ENCODE measurements around the gene SPRYD3.

Gene SPRYD3

DNA sequence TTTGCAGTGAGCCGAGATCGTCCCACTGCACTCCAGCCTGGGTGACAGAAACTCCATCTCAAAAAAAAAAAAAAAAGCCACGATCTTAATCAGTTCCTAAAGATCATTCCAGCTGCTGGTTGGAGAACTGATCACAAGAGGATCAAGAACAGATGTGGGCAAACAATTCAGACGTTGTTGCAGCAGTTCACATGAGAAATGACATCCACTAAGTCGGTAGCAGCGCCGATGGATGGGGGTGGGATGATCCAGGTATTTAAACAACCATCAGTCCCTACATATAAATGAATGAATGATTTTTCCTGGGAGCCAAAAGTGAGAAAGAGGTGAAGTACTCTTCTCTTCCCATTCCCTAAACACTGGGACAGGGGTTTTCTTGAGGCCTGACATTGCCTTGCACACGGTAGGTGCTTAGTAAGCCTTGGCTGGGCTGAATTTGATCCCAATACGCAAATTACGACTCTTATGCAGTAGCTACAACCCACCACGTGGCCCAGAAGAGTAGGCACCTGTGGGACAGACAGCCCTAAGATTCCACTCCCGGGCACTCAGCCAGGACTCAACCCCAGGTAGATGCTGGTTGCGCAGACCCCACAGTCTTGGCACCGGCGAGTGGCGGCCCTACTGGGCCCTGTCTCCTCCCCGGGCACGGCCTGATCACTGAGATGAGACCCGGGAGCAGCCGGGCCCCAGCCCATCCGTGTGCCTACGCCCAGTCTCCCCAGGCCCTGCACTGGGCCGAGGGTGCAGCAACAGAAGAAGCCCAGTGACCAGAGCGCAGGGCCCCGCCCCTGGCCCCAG lies 565 bp downstream of the SPRYD3 start:
- Histone ChIP-seq H3K4me1 (peaks cover 21% of the 10 kb centered on the region), H3K9me3 (no peaks in the 10 kb centered on the region), H3K27me3 (no peaks in the 10 kb centered on the region), H3K4me3 (peak overlapping the region; percentile 82), H3K27ac (peak overlapping the region; percentile 84), H3K4me2 (peak overlapping the region; percentile 86), H3K9ac (peak overlapping the region; percentile 86), H4K20me1 (no peaks in the 10 kb centered on the region), H3K36me3 (peaks cover 41% of the 10 kb centered on the region)
- TF ChIP-seq Cebpa-rat (IDR thresholded peaks at IDR 0.05) = no peak

GRCh38 chr12:53077030-53077429 lies 2.2 kb downstream of the SPRYD3 start:
- H3K9me3 ChIP-seq = no peaks in the 10 kb centered on the region
- peaks cover 41% of the 10 kb centered on the region for H3K36me3 ChIP-seq
- no peaks in the 10 kb centered on the region for H4K20me1 ChIP-seq
- H3K4me1 ChIP-seq = peaks cover 31% of the 10 kb centered on the region
- no peak for TF ChIP-seq Cebpa-rat (IDR thresholded peaks at IDR 0.05)
- no peak overlapping the region for H3K4me3 ChIP-seq
- no peak overlapping the region for H3K9ac ChIP-seq
- no peaks in the 10 kb centered on the region for H3K27me3 ChIP-seq
- H3K27ac ChIP-seq = no peak overlapping the region
- H3K4me2 ChIP-seq = no peak overlapping the region

DNA sequence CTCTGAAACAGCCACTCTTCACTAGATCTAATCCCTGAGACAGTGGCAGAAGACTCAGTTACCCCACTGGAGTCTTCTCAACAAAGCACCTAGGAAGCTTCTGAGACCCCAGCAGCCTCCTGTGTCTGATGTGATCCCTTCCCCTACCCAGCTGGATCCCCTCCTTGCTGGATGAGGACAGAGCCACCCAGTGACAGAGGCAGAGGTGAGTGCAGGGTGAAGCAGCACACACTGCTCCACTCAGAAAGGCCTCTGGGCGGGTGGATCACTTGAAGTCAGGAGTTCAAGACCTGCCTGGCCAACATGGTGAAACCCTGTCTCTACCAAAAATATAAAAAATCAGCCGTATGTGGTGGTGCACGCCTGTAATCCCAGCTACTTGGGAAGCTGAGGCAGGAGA lies 2.7 kb downstream of the SPRYD3 start:
- H4K20me1 ChIP-seq = no peaks in the 10 kb centered on the region
- no peak overlapping the region for H3K9ac ChIP-seq
- no peak overlapping the region for H3K4me2 ChIP-seq
- no peaks in the 10 kb centered on the region for H3K27me3 ChIP-seq
- peaks cover 44% of the 10 kb centered on the region for H3K36me3 ChIP-seq
- no peaks in the 10 kb centered on the region for H3K9me3 ChIP-seq
- no peak overlapping the region for H3K27ac ChIP-seq
- H3K4me3 ChIP-seq = no peak overlapping the region
- no peak for TF ChIP-seq Cebpa-rat (IDR thresholded peaks at IDR 0.05)
- H3K4me1 ChIP-seq = peaks cover 36% of the 10 kb centered on the region

GRCh38 chr12:53074999-53075370 lies 4.2 kb downstream of the SPRYD3 start:
- H3K27me3 ChIP-seq = no peaks in the 10 kb centered on the region
- TF ChIP-seq Cebpa-rat (IDR thresholded peaks at IDR 0.05) = no peak
- H3K9me3 ChIP-seq = no peaks in the 10 kb centered on the region
- H3K4me3 ChIP-seq = no peak overlapping the region
- peaks cover 41% of the 10 kb centered on the region for H3K4me1 ChIP-seq
- H3K27ac ChIP-seq = no peak overlapping the region
- H3K9ac ChIP-seq = no peak overlapping the region
- no peaks in the 10 kb centered on the region for H4K20me1 ChIP-seq
- H3K4me2 ChIP-seq = no peak overlapping the region
- H3K36me3 ChIP-seq = peaks cover 59% of the 10 kb centered on the region

DNA sequence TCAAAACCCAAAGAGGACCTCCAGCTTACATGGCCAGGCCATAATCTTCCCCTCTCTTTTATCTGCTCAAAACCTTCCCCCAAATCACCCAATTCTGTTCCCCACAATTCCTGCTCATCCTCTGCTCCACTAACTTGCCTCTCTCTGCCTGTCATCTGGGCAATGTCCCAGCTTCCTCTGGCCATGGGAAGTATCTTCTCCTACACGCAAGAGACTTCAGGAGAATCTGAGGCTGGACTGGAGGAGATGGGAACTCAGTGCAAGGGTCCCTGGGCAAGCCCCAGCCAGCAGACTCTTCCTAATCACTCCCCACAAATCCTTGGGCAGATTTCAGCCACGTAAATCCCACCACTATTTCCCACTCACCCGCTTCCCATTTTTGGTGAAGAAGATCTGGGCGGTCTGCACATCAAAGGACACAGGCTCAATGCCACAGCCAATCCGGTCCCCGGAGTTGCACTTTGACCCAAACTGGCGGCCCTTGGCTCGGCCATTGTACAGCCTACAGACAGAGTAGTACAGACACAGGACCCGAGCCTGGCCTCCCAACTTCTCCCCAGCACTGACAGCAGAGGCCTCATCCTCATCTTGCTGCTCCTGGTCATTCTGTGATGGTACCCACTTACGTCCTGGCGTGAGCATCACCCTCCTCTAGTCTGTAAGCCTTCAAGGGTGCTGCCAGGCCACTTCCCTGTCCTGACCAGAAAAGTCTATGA lies 4.7 kb downstream of the SPRYD3 start:
- H3K27ac ChIP-seq = no peak overlapping the region
- H3K9ac ChIP-seq = no peak overlapping the region
- H3K4me2 ChIP-seq = no peak overlapping the region
- TF ChIP-seq Cebpa-rat (IDR thresholded peaks at IDR 0.05) = no peak
- no peaks in the 10 kb centered on the region for H4K20me1 ChIP-seq
- no peaks in the 10 kb centered on the region for H3K27me3 ChIP-seq
- peaks cover 36% of the 10 kb centered on the region for H3K4me1 ChIP-seq
- H3K36me3 ChIP-seq = peaks cover 64% of the 10 kb centered on the region
- H3K9me3 ChIP-seq = no peaks in the 10 kb centered on the region
- H3K4me3 ChIP-seq = no peak overlapping the region

DNA sequence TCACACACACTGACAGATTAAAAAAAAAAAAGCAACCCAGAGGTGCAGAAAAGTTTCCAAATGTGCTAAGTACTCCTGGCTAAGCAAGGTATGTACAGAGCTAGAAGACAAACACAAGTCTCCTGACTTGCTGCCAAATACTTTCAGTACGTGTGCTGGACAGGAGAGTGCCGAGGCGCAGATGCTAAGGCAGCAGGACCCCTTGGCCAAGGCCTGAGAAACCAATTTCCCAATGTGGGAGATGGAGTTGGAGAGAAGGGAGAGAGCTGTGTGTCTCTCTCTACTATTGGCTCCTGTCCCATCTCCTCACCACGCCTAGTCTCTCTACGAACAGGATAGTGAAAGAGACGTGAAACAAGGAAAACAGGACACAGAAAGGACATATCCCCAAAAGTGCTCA lies 5.3 kb downstream of the SPRYD3 start:
- Histone ChIP-seq H3K4me2 (no peak overlapping the region), H3K4me3 (no peak overlapping the region), H3K27ac (no peak overlapping the region), H3K9ac (no peak overlapping the region), H3K36me3 (peaks cover 67% of the 10 kb centered on the region), H3K27me3 (no peaks in the 10 kb centered on the region), H3K4me1 (peaks cover 36% of the 10 kb centered on the region), H3K9me3 (no peaks in the 10 kb centered on the region), H4K20me1 (no peaks in the 10 kb centered on the region)
- TF ChIP-seq Cebpa-rat (IDR thresholded peaks at IDR 0.05) = no peak

DNA sequence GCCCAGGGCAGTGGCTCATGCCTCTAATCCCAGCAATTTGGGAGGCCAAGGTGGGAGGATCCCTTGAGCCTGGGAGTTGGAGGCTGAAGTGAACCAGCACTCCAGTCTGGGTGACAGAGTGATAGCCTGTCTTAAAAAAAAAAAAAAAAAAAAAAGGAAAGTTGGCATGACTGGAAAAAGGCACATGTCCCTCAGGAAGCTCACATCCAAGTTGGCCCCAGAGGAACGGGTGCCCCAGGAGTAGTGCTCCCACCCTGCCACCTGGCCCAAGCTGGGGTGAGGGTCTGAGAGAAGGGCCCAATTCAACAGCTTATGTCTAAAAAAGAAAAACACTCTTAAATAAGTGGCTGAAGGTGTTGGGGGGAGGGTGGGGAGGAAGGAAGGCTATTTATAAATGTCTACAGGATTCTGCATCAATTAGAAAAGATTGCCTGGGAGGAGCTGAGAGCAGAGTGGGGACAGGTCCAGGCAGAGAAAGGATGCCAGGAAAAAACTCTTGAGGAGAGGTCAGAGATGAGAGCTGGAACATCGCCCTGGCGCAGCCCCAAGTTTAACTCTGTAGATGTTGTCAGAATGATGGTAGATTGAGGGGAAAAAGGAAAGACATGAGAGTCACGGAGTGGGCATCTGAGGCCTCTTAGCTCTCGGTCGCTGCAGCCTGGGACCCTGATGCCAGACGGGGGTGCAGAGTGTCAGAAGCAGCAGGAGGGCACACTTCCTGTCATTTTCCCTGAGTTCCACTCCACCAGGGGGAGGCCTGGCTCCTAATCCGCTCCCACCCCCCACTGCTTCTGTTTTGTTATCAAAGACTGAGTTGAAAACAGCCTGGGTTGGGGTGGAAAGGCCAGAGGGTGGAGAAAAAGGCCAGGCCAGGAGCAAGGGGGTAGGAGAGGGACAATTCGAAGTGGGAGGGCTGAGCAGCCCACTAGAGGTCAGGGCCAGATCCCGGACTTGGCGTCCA lies 7.3 kb downstream of the SPRYD3 start:
- peak overlapping the region; percentile 72 for H3K4me2 ChIP-seq
- no peak for TF ChIP-seq Cebpa-rat (IDR thresholded peaks at IDR 0.05)
- H3K27me3 ChIP-seq = no peaks in the 10 kb centered on the region
- peak overlapping the region; percentile 40 for H3K27ac ChIP-seq
- H4K20me1 ChIP-seq = no peaks in the 10 kb centered on the region
- peaks cover 22% of the 10 kb centered on the region for H3K4me1 ChIP-seq
- no peaks in the 10 kb centered on the region for H3K9me3 ChIP-seq
- H3K36me3 ChIP-seq = peaks cover 69% of the 10 kb centered on the region
- H3K9ac ChIP-seq = peak overlapping the region; percentile 36; the same call in 1 of the 2 replicates
- H3K4me3 ChIP-seq = no peak overlapping the region

- H3K27ac ChIP-seq = no peak overlapping the region
- H3K9ac ChIP-seq = no peak overlapping the region
- H3K4me3 ChIP-seq = no peak overlapping the region
- H4K20me1 ChIP-seq = no peaks in the 10 kb centered on the region
- H3K36me3 ChIP-seq = peaks cover 60% of the 10 kb centered on the region
- no peak for TF ChIP-seq Cebpa-rat (IDR thresholded peaks at IDR 0.05)
- no peaks in the 10 kb centered on the region for H3K9me3 ChIP-seq
- H3K4me2 ChIP-seq = peak overlapping the region; percentile 72
- H3K27me3 ChIP-seq = no peaks in the 10 kb centered on the region
- peaks cover 30% of the 10 kb centered on the region for H3K4me1 ChIP-seq
Observed at GRCh38 chr12:53070877-53071492, 8.2 kb downstream of the SPRYD3 start.
